MM.1S (cell line): ENCODE data around the gene RAET1L.
"Not testable (repeated sequence)": the region's sequence is repeated elsewhere in the genome, so short reads cannot be mapped to it uniquely, and the experiment has no call there.

ENCODE experiments used
- CTCF ChIP-seq: fragments of 300-600 bp; sonication (generic); IDR thresholded peaks from 2 replicates; pipeline ENCODE4 v1.5.1; 2016; ENCODE audit warnings: antibody characterized with exemption, low read length, mixed read lengths
- EZH2phosphoT487 ChIP-seq: fragments of 300-600 bp; sonication (generic); IDR thresholded peaks from 2 replicates; pipeline ENCODE4 v1.6.1; 2018; ENCODE audit warnings: antibody characterized with exemption, low read length

- TF ChIP-seq CTCF, EZH2phosphoT487: not testable (repeated sequence)
Observed at GRCh38 chr6:150015281-150016001, 9.9 kb downstream of the RAET1L start.
